GM19395 (cell line): Measurements from ENCODE around the gene CTNNB1.
"Not testable (repeated sequence)": the region's sequence is repeated elsewhere in the genome, so short reads cannot be mapped to it uniquely, and the experiment has no call there.

Experiments used
- ATAC-seq: cut with Tn5 transposase; IDR thresholded peaks from one replicate; pipeline ENCODE4 v1.9.1; 2021; ENCODE audit warnings: mild to moderate bottlenecking, moderate library complexity; ENCODE audit not compliant: unreplicated experiment

CTNNB1 gene

DNA sequence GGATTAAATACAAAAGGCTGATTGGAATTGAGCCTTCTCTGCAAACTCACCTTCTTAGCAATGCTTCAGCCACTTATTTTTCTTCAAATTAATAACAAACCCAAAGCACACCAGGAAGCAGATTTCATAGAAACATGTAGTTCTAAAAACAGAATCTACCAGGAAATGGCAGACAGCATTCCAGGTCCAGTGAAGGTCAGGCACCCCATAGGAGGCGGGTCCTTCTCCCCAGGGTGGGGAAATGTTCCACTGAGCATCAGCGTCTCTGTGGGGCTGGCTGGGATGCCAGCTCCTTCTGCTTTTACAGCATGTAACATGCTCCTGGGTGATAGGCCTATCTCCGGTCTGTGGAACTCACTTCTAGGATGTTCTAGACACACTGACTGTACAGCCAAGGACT, 49.2 kb downstream of the CTNNB1 start:
- no peak for ATAC-seq

GRCh38 chr3:41249318-41249717, 50.0 kb downstream of the CTNNB1 start:
- no peak for ATAC-seq

GRCh38 chr3:41250825-41251224, 51.5 kb downstream of the CTNNB1 start:
- ATAC-seq = no peak

DNA sequence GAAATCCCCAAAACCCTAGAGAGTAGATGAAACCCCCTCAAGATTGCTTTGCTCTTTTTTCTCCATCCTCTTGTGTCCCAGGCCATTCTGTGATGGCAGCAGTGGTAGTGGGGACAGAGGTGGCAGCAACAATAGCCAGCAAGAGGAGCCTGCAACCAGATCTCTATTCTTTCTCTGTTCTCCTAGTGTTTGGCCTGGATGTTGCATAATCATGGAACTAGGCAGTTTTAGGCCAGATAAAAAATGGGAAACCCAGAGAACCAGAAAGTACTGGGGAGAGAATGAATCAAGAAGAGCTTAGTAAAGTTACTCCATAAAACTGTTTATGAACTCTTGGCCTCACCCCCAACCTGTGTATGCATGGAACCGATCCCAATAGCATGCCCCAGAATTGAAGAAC, 52.3 kb downstream of the CTNNB1 start:
- ATAC-seq = no peak

DNA sequence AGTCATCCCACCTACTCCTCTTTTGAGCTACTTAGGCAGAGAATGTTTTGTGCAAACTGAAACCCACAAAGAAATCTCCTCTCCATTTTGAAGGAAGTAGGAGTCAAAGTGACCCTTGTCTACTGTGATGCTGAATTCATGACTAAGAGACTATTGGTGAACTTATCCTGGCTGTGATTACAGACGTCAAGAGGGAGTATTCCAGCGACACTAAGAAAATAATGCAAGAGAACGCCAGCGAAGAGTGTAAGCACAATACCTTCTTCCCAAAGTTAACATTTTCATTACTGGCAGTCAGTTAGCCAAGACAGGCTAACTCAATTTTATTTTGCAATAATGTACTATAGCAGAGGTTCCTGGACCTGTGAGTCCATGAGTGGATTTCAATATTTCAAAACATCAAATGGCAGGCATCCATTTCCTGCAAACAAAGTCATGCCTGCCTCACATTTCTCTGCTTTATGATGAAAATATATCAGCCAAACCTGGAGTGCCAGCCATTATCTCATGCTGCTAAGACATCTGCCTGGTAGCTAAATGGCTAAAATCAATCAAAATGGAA, 59.0 kb downstream of the CTNNB1 start:
- no peak for ATAC-seq

DNA sequence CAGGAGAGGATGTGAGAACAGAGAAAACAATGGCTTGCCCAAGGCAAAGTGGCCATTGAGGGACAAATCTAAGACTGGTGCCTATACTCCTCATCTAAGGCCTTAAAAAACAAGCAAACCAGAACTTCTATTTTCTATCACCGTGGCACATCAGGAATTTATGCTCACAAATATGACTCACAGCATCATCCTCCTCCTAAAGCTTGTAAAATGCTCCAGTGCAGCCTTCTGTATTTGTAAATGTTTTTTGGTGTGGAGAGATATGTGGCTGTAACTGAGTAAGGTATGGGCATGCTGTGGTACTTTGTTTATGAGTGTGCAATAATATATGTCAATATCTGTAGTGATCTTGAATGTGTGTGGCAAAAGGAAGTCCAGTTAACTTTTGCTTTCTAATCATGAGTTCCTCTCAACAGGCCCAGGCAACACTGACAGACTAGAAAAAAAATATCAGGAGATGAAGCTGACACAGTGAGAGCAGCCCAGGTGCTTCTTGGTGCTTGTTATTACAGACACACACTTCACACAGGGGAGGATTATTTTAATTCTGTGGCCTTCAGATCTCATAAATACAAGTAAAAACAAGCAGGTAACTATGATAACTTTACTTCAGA, 60.3 kb downstream of the CTNNB1 start:
- ATAC-seq = no peak

DNA sequence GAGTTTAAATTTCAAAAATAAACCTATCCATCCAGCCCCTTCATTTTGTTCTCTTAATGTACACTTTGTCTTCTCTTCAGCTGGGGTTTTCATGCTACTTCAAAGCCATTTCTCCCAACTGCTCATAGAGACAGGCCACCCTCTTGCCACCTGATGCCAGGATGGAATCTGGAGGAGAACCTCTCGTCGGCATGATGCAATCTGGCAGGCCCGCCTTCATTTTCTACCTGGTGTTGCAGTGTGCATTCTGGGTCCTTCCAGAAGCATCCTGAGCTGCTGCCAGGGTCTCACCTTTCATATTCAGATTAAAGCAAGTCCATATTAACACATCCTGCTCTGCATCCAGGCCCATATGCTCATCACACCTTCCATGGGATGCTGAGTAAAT, 60.8 kb downstream of the CTNNB1 start:
- ATAC-seq = no peak

- ATAC-seq = no peak
Observed at GRCh38 chr3:41265011-41265545, 65.8 kb downstream of the CTNNB1 start.

DNA sequence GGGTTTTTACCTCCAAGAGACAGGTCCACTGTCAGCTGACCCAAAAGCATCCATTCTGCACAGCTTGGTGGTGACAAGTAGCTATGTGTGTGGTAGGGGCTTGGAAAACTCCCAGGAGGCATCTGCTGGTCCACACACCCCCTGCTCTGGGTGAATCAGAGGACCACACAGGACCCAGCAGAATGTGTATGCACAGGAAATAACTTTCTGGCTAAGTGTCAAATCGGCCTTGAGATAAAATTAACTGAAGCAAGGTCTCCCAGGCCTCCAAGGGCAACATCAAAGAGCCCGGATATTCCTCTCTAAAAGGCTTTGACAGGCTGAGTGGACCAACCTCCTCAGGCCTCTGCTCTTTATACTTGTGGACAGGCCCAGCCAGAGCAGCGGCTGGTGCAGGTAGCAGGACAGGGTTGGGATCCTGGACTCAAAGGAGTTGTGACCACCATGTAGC, 66.5 kb downstream of the CTNNB1 start:
- ATAC-seq = no peak

DNA sequence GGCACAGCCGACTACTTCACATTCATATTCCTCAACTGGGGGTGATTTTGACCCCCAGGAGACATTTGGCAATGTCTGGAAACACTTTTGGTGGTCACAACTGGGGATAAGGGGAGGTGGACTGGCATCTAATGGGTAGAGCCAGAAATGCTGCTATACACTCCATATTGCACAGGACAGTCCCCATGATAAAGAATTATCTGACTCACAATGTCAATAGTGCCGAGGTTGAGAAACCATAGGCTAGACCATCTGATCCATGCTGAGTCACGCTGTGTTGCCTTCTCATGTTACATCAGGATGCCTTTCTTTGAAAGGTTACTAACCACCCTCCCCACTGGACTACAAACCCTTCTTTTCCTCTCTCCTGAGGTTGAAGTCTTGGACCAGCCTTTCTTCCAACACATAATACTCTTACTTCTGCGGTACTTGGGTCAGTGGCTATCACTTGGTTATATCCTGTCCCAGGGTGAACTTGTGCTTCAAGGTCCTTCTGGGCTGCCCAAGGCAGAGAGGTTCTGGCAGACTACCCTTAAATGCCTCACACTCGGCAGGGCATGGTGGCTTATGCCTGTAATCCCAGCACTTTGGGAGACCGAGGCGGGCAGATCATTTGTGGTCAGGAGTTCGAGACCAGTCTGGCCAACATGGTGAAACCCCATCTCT, 68.8 kb downstream of the CTNNB1 start:
- ATAC-seq = no peak

GRCh38 chr3:41272667-41273066, 73.4 kb downstream of the CTNNB1 start:
- no peak for ATAC-seq

DNA sequence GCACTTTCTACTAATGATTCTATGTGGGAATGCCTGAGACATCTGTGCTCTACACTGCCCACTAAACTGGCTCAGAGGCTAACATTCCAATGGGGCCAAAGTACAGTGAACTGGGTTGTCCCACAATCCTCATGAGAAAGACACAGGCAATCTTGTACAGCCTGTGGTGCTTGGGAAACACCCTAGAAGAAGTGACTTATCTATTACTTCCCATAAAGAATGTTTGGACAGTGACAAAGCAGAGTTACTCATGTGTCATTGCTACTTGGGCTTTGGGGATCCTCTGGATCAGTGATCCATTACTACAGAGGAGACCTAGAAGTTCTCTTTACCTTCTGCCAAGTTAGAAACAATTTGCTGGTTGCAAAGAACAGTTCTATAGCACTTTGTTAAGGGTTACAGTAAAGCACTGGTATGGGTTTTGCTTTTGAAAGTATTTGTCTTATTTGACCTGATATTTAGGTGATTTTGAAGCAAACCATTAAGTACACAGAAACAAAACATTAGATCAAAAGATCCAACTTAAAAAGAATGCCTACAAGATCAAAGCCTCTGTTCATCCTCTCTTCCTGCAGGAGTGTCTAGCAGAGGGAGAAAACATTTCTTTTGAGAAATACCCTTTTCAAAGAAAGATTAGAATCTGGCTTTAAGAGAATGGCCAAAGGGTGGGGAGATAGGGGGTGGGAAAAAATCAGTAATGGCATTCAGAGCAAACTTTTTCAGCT, 75.8 kb downstream of the CTNNB1 start:
- ATAC-seq = no peak

GRCh38 chr3:41276191-41276590, 76.9 kb downstream of the CTNNB1 start:
- ATAC-seq = no peak

DNA sequence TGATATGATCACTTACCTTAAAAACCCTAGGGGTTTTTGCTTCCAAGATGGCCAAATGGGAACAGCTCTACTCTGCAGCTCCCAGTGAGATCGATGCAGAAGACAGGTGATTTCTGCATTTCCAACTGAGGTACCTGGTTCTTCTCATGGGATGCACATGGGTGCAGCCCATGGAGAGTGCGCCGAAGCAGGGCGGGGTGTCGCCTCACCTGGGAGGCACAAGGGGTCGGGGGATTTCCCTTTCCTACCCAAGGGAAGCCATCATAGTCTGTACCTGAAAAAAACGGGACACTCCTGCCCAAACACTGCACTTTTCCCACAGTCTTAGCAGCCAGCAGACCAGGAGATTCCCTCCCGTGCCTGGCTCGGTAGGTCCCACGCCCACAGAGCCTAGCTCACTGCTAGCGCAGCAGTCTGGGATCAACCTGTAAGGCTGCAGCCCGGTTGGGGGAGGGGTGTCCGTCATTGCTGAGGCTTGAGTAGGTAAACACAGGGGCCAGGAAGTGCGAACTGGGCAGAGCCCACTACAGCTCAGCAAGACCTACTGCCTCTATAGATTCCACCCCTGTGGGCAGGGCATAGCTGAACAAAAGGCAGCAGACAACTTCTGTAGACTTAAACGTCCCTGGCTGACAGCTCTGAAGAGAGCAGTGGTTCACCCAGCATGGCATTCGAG, 78.6 kb downstream of the CTNNB1 start:
- no peak for ATAC-seq

GRCh38 chr3:41284934-41285333, 85.6 kb downstream of the CTNNB1 start:
- ATAC-seq = not testable (repeated sequence)

DNA sequence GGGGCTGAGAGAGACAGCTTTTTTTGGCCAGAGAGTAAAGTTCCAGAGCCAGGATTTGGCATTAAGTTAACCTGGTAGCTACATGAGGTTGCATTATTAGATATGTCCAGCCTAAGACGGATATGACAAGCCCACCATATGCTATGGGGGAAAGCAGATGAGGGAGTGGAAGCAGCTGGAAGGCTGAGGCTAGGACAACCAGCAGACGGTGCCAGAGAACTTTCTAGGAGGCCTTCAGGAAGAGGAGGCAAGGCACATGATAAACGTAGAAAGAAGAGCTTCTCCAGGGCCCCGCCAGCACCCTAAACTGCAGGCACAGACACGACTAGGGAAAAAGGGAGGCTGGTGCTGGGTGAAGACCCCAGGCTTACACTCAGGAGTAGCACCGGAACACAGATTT, 87.0 kb downstream of the CTNNB1 start:
- no peak for ATAC-seq

DNA sequence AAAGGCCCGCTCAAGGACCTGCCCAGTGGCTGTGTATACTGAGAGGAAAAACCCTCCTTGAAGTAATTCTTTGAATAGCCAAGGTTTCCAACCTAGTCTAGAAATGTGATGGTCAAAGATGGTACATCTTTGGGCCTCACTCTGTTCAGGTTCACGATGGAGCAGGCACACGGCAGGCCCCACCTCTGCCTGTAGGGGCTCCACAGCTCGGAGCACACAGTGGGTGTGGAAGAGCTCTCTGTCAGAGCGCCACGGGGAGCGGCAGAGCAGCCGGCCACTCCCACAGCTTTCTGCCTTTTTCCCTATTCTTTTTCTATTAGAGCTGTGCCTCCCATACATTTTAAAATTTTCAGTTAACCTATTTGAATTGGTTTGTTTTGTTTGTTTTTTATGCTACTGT, 89.5 kb downstream of the CTNNB1 start:
- no peak for ATAC-seq
